ENCODE data around the gene DEXI.

GRCh38 chr16:10923146-10923649 is 19.1 kb downstream of the DEXI start:
- TF ChIP-seq CTCF (IDR thresholded peaks at IDR 0.05), result no peak
- no peak for TF ChIP-seq POLR2AphosphoS5 (IDR thresholded peaks at IDR 0.05)
- no peak for TF ChIP-seq POLR2A (IDR thresholded peaks at IDR 0.05)
